A549 (cell line): ENCODE results near the gene PLAC9. TPM values are rescaled to one million over a fixed set of nuclear protein-coding genes. Genes with fewer than 3 reads are reported as not detected.

Experiments used
- ATAC-seq, 2 experiments: fragments of 200-7000 bp in 1 of 2; fragments of >200 bp in 1 of 2; cut with Nextera tagmentation in 1 of 2; cut with Tn5 transposase in 1 of 2; 3 replicates each; pipeline versions ENCODE4 v1.8.0 to v1.9.1; 2018 to 2020; ENCODE audit warnings: mild to moderate bottlenecking in 1 of 2, moderate library complexity in 1 of 2
- CTCF ChIA-PET: fragments of 300-600 bp; sonication (Branson Sonifier 250); formaldehyde crosslinking; extraction: SDS; loops from one replicate; lab custom pipeline; 2021; ENCODE audit warnings: antibody characterized with exemption, inconsistent platforms; lab: Yijun Ruan, JAX
- POLR2A ChIA-PET: fragments of 350-600 bp; formaldehyde crosslinking; extraction: SDS; loops from one replicate; lab custom pipeline; 2021; ENCODE audit warnings: antibody characterized with exemption, inconsistent platforms; lab: Yijun Ruan, JAX
- DNase-seq, 2 experiments: peaks; one replicate each; pipeline versions ENCODE4 v3.0.0 to v3.0.0-alpha.2; 2011 to 2016; ENCODE audit warnings: low read depth in 1 of 2, low spot score in 1 of 2
- FAIRE-seq: peaks from 2 replicates; lab custom pipeline; 2011; peaks lifted over from hg19 to GRCh38; lab: Jason Lieb, UNC
- H3K27ac ChIP-seq, 2 experiments: fragments of >200 bp; sonication (Bioruptor Twin); formaldehyde crosslinking; 3 replicates each; pipeline ENCODE4 v1.5.1; 2016 to 2017
- H3K4me1 ChIP-seq: fragments of >200 bp; sonication (Bioruptor Twin); formaldehyde crosslinking; 3 replicates; pipeline ENCODE4 v1.6.1; 2016
- H3K4me2 ChIP-seq: fragments of >200 bp; sonication (Bioruptor Twin); formaldehyde crosslinking; 3 replicates; pipeline ENCODE4 v1.6.1; 2016
- H3K4me3 ChIP-seq: fragments of >200 bp; sonication (Bioruptor Twin); formaldehyde crosslinking; 3 replicates; pipeline ENCODE4 v1.5.1; 2016
- H3K9me3 ChIP-seq: fragments of >200 bp; sonication (Bioruptor Twin); formaldehyde crosslinking; 3 replicates; pipeline ENCODE4 v1.6.1; 2016
- BHLHE40 ChIP-seq: IDR thresholded peaks from 2 replicates; pipeline ENCODE4 v1.6.1; 2012; ENCODE audit warnings: low read depth, low read length, inconsistent platforms
- CBX2 ChIP-seq: fragments of 200-600 bp; sonication (generic); IDR thresholded peaks from 2 replicates; pipeline ENCODE4 v1.6.1; 2016; ENCODE audit warnings: low read depth, mild to moderate bottlenecking, borderline replicate concordance
- CBX8 ChIP-seq: fragments of 200-600 bp; sonication (generic); IDR thresholded peaks from 2 replicates; pipeline ENCODE4 v1.6.1; 2016
- EHF ChIP-seq: fragments of 250-450 bp; sonication (Bioruptor Pico); IDR thresholded peaks from 2 replicates; pipeline ENCODE4 v1.5.0; 2020; ENCODE audit warnings: mild to moderate bottlenecking
- EHMT2 ChIP-seq: fragments of 200-600 bp; sonication (generic); IDR thresholded peaks from 2 replicates; pipeline ENCODE4 v1.6.1; 2016; ENCODE audit warnings: antibody characterized with exemption, low read depth, mild to moderate bottlenecking, moderate library complexity
- GATA3 ChIP-seq: IDR thresholded peaks from 2 replicates; pipeline ENCODE4 v1.6.1; 2012; ENCODE audit warnings: borderline replicate concordance
- HDAC2 ChIP-seq: fragments of 200-600 bp; sonication (generic); IDR thresholded peaks from 2 replicates; pipeline ENCODE4 v1.6.1; 2016
- JUNB ChIP-seq: fragments of >200 bp; sonication (Bioruptor Twin); formaldehyde crosslinking; IDR thresholded peaks from 2 replicates; pipeline ENCODE4 v1.6.1; 2016
- KDM1A ChIP-seq: fragments of 200-600 bp; sonication (generic); IDR thresholded peaks from 2 replicates; pipeline ENCODE4 v1.6.1; 2016; ENCODE audit warnings: low read depth, mild to moderate bottlenecking
- MYC ChIP-seq: IDR thresholded peaks from 2 replicates; pipeline ENCODE4 v1.6.1; 2012; ENCODE audit warnings: mild to moderate bottlenecking, inconsistent platforms, low read length, improper control_type of control experiment, borderline replicate concordance
- NFE2L2 ChIP-seq: fragments of 150-350 bp; conservative IDR thresholded peaks from 2 replicates; pipeline ENCODE4 v1.6.1; 2014; ENCODE audit warnings: low read length
- POLR2A ChIP-seq: IDR thresholded peaks from 2 replicates; pipeline ENCODE4 v1.6.1; 2012; ENCODE audit warnings: mild to moderate bottlenecking, low read length
- RCOR1 ChIP-seq: fragments of 150-350 bp; IDR thresholded peaks from 2 replicates; pipeline ENCODE4 v1.6.1; 2014; ENCODE audit warnings: antibody characterized with exemption, low read length, low read depth
- RFX5 ChIP-seq: fragments of 450-650 bp; IDR thresholded peaks from 2 replicates; pipeline ENCODE4 v1.7.1; 2014; ENCODE audit warnings: antibody characterized with exemption, mild to moderate bottlenecking, moderate library complexity
- TP53 ChIP-seq: fragments of 250-450 bp; sonication (Bioruptor Pico); IDR thresholded peaks from 2 replicates; pipeline ENCODE4 v1.5.0; 2021; ENCODE audit warnings: mild to moderate bottlenecking, moderate library complexity
- ZNF302 ChIP-seq: fragments of 250-450 bp; sonication (Bioruptor Pico); IDR thresholded peaks from 2 replicates; pipeline ENCODE4 v1.9.0; 2021; ENCODE audit warnings: inconsistent platforms, mild to moderate bottlenecking, moderate library complexity
- ZSCAN20 ChIP-seq: fragments of 250-450 bp; sonication (Bioruptor Pico); IDR thresholded peaks from 2 replicates; pipeline ENCODE4 v1.8.0; 2022; ENCODE audit warnings: mild to moderate bottlenecking, moderate library complexity
- WGBS: methylation state at CpG from one replicate; pipeline ENCODE4 v1.1.6; 2017; ENCODE audit errors: missing lambda C conversion rate; 5-methylcytosine and 5-hydroxymethylcytosine counted together
- polyA plus RNA-seq, 4 experiments: library from polyadenylated mRNA; depleted of rRNA in 3 of 4; stranded (reverse); fragments of >200 nt; fragmentation: RNase III in 1 of 4; extraction: RNeasy Plus Mini Kit Qiagen cat#74134 plus additional on column Dnase treatment in 1 of 4; gene quantifications; 2 replicates in 3 of 4; 3 replicates in 1 of 4; pipeline ENCODE4 v1.2.3, GENCODE V29; 2011 to 2017
- TF ChIP-seq, protein P1 (sequence below): fragments of 200-600 bp; sonication (generic); IDR thresholded peaks from 2 replicates; pipeline ENCODE4 v1.6.1; 2016; ENCODE audit warnings: antibody characterized with exemption, mild to moderate bottlenecking, moderate library complexity
- TF ChIP-seq, protein P2 (sequence below): IDR thresholded peaks from 2 replicates; pipeline ENCODE4 v1.6.1; 2012
- TF ChIP-seq, protein P3 (sequence below): IDR thresholded peaks from 2 replicates; pipeline ENCODE4 v1.6.1; 2012
- TF ChIP-seq, protein P4 (sequence below): fragments of >200 bp; sonication (Bioruptor Twin); formaldehyde crosslinking; IDR thresholded peaks from 3 replicates; pipeline ENCODE4 v1.5.1; 2016
- TF ChIP-seq, protein P5 (sequence below): fragments of 150-350 bp; IDR thresholded peaks from 2 replicates; pipeline ENCODE4 v1.6.1; 2014; ENCODE audit warnings: low read depth, mild to moderate bottlenecking, low read length
- TF ChIP-seq, protein P6 (sequence below): fragments of 250-450 bp; sonication (Bioruptor Pico); IDR thresholded peaks from 2 replicates; pipeline ENCODE4 v1.5.0; 2021; ENCODE audit warnings: mild to moderate bottlenecking, moderate library complexity, borderline replicate concordance

The PLAC9 gene
- polyA plus RNA-seq, 2 of the 4 experiments (the other 2 are of a cell fraction): not detected

DNA sequence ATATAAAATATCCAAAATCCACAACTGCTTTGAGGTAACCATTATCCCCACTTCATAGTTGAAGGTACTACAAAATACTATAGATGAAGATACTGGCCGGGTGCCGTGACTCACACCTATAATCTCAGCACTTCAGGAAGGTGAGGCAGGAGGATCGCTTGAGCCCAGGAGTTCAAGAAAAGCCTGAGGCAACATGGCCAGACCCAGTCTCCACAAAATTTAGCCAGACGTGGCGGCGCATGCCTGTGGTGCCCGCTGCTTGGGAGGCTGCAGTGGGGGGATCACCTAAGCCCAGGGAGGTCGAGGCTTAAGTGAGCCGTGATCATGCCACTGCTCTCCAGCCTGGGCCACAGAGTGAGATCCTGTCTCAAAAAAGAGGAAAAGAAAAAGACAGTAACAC, 32.4 kb upstream of the PLAC9 start:
- no peak for DNase-seq
- WGBS: 65% methylated on average over 9 of the region's 9 CpGs
- TF ChIP-seq EHMT2 (no peak), ZNF302 (CRISPR knock-in tag) (no peak), TP53 (CRISPR knock-in tag) (no peak), RCOR1 (no peak), KDM1A (no peak), EHF (CRISPR knock-in tag) (no peak)
- TF ChIP-seq, protein P1, sequence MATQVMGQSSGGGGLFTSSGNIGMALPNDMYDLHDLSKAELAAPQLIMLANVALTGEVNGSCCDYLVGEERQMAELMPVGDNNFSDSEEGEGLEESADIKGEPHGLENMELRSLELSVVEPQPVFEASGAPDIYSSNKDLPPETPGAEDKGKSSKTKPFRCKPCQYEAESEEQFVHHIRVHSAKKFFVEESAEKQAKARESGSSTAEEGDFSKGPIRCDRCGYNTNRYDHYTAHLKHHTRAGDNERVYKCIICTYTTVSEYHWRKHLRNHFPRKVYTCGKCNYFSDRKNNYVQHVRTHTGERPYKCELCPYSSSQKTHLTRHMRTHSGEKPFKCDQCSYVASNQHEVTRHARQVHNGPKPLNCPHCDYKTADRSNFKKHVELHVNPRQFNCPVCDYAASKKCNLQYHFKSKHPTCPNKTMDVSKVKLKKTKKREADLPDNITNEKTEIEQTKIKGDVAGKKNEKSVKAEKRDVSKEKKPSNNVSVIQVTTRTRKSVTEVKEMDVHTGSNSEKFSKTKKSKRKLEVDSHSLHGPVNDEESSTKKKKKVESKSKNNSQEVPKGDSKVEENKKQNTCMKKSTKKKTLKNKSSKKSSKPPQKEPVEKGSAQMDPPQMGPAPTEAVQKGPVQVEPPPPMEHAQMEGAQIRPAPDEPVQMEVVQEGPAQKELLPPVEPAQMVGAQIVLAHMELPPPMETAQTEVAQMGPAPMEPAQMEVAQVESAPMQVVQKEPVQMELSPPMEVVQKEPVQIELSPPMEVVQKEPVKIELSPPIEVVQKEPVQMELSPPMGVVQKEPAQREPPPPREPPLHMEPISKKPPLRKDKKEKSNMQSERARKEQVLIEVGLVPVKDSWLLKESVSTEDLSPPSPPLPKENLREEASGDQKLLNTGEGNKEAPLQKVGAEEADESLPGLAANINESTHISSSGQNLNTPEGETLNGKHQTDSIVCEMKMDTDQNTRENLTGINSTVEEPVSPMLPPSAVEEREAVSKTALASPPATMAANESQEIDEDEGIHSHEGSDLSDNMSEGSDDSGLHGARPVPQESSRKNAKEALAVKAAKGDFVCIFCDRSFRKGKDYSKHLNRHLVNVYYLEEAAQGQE: no peak
- TF ChIP-seq, protein P2, sequence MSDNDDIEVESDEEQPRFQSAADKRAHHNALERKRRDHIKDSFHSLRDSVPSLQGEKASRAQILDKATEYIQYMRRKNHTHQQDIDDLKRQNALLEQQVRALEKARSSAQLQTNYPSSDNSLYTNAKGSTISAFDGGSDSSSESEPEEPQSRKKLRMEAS: no peak
- TF ChIP-seq, protein P3, sequence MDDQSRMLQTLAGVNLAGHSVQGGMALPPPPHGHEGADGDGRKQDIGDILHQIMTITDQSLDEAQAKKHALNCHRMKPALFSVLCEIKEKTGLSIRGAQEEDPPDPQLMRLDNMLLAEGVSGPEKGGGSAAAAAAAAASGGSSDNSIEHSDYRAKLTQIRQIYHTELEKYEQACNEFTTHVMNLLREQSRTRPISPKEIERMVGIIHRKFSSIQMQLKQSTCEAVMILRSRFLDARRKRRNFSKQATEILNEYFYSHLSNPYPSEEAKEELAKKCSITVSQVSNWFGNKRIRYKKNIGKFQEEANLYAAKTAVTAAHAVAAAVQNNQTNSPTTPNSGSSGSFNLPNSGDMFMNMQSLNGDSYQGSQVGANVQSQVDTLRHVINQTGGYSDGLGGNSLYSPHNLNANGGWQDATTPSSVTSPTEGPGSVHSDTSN: no peak
- ChIA-PET CTCF (no interaction called here), POLR2A (no interaction called here)
- H3K4me1 ChIP-seq: no peaks in the 10 kb centered on the region
- H3K4me2 ChIP-seq: no peak overlapping the region
- no peak for FAIRE-seq
- no peaks in the 10 kb centered on the region for H3K9me3 ChIP-seq
- no peak overlapping the region for H3K27ac ChIP-seq
- no peak overlapping the region for H3K4me3 ChIP-seq
- no peak for ATAC-seq

DNA sequence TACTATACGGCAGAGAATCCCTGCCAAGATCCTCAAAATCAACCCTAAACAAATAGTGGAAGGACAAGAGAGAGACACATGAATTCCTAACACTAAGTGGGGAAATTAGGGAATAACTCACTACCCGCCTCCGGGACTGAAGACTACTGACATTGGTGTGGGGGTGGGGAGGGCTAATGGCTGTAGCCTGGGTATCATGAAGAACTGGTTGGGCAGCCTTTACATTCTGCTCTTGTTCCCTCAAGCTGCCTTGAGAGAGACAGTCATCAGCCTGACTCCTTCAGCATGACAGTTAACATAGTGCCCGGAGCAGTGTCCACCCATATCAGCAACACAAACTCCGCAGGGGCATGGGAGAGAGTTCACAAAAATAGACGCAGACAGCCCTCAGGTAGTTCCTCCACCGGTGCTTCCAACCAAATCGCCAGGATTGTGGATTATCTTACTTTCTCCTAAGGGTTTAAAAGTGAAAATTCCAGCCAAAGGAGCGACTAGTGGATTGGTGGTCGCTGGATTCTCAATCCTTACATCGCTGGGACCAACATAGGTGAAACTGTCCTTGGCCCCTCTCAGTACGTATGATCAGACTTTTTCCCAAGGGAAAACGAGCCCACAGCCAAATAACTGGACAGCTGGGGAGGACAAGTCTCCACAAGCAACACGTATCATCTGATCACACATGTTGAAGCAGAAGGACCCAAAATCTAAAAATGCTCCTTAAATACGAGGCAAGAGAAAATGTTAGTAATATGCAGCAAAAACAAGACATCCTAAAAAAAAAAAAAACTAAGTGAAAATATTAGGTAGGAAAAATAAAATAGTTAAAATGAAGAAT, 31.5 kb upstream of the PLAC9 start:
- no peak for FAIRE-seq

More for the DNA sequence above, 31.5 kb upstream of the PLAC9 start:
- no peaks in the 10 kb centered on the region for H3K4me1 ChIP-seq
- ChIA-PET CTCF (interaction anchor here (1.4 kb wide), 1 partner anchor 43 kb away, joined by 3 read pairs; no protein-coding TSS in a partner anchor), POLR2A (no interaction called here)
- no peaks in the 10 kb centered on the region for H3K9me3 ChIP-seq
- H3K4me2 ChIP-seq: no peak overlapping the region
- ATAC-seq (no peak), DNase-seq (no peak)
- no peak overlapping the region for H3K4me3 ChIP-seq
- no peak overlapping the region for H3K27ac ChIP-seq
- TF ChIP-seq NFE2L2: no peak
- TF ChIP-seq CBX8: no peak
- no peak for TF ChIP-seq TP53 (CRISPR knock-in tag)
- TF ChIP-seq POLR2A: no peak
- no peak for TF ChIP-seq RCOR1
- TF ChIP-seq RFX5: no peak
- no peak for TF ChIP-seq CBX2
- no peak for TF ChIP-seq BHLHE40
- TF ChIP-seq HDAC2: no peak
- TF ChIP-seq GATA3: no peak
- TF ChIP-seq, protein P4, sequence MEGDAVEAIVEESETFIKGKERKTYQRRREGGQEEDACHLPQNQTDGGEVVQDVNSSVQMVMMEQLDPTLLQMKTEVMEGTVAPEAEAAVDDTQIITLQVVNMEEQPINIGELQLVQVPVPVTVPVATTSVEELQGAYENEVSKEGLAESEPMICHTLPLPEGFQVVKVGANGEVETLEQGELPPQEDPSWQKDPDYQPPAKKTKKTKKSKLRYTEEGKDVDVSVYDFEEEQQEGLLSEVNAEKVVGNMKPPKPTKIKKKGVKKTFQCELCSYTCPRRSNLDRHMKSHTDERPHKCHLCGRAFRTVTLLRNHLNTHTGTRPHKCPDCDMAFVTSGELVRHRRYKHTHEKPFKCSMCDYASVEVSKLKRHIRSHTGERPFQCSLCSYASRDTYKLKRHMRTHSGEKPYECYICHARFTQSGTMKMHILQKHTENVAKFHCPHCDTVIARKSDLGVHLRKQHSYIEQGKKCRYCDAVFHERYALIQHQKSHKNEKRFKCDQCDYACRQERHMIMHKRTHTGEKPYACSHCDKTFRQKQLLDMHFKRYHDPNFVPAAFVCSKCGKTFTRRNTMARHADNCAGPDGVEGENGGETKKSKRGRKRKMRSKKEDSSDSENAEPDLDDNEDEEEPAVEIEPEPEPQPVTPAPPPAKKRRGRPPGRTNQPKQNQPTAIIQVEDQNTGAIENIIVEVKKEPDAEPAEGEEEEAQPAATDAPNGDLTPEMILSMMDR: no peak
- no peak for TF ChIP-seq EHF (CRISPR knock-in tag)
- TF ChIP-seq, protein P5, sequence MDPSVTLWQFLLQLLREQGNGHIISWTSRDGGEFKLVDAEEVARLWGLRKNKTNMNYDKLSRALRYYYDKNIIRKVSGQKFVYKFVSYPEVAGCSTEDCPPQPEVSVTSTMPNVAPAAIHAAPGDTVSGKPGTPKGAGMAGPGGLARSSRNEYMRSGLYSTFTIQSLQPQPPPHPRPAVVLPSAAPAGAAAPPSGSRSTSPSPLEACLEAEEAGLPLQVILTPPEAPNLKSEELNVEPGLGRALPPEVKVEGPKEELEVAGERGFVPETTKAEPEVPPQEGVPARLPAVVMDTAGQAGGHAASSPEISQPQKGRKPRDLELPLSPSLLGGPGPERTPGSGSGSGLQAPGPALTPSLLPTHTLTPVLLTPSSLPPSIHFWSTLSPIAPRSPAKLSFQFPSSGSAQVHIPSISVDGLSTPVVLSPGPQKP: no peak
- TF ChIP-seq EHMT2: no peak
- no peak for TF ChIP-seq MYC
- TF ChIP-seq, protein P6, sequence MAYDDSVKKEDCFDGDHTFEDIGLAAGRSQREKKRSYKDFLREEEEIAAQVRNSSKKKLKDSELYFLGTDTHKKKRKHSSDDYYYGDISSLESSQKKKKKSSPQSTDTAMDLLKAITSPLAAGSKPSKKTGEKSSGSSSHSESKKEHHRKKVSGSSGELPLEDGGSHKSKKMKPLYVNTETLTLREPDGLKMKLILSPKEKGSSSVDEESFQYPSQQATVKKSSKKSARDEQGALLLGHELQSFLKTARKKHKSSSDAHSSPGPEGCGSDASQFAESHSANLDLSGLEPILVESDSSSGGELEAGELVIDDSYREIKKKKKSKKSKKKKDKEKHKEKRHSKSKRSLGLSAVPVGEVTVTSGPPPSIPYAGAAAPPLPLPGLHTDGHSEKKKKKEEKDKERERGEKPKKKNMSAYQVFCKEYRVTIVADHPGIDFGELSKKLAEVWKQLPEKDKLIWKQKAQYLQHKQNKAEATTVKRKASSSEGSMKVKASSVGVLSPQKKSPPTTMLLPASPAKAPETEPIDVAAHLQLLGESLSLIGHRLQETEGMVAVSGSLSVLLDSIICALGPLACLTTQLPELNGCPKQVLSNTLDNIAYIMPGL (CRISPR knock-in tag): no peak
- TF ChIP-seq ZSCAN20 (CRISPR knock-in tag): no peak
- TF ChIP-seq JUNB: no peak
- 60% methylated on average over 15 of the region's 15 CpGs for WGBS
